NCI-H69 (cell line): ENCODE measurements around the gene USP46.
A peak's percentile ranks its signal among the peaks of the same experiment; 100 is the strongest.

ENCODE experiments used
- DNase-seq: peaks from one replicate; lab custom pipeline; 2025; lab: John Stamatoyannopoulos, UW

The USP46 gene

DNA sequence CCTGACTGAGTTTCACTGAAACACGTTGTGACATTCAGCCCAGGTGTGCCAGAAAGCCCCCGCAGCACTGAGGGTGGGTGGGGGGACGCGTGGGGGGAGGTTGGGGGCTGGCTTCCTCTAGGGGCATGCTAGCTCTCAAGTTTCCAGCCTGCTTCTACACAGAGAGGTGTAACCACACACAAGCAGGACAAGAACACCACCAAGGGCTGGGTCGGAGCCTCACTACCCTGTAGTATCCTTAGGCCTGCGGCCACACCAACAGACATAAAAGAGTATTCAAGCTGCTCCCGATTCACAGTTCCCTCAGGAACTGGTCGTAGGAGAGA lies 1.8 kb downstream of the USP46 start:
- DNase-seq = no peak

DNA sequence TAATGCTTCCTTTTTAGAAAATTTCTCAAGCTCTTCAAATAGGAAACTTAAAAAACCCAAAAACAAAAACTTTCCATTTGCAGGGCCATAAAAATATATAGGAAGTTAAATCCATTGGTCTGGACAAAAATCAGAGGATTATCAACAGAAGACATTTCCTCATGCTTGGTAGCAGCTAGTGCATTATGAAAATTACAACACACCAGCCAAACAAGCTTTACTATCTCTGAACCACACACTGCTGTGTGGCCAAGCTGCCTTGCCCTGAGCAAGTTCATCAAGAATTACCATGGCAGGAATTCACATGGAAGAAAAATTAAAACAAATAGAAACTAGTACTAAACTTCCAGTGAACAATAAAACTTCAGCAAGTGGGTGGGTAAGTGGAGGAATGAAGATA lies 3.6 kb downstream of the USP46 start:
- DNase-seq = no peak

DNA sequence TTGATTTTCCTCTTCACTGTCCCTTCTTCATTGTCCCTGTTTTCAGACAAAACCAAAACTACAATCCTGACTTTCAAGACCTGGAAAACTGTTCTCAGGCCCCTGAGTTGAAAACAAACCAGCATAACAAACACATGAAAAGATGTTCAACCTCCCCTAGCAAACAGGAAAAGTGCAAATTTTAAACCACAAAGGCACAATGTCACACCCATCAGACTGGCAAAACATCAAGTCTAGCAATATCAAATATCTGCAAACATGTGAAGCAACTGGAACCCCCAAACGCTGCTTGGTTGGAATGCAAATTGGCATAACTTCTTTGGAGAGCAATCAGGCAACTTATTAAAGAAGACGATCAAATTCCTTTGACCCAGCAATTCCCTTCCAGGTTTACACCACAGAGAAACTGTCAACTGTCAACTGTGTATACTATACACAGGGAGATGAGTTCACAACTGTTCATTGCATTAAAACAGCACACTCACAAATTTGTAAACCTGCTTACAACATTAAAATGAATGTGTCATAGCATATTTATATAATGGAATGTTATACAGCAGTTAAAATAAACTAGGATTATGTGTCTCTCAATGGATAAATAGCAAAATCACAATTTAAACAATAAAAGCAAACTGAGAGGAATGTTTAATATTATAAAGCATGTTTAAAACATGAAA lies 7.0 kb downstream of the USP46 start:
- DNase-seq = no peak

DNA sequence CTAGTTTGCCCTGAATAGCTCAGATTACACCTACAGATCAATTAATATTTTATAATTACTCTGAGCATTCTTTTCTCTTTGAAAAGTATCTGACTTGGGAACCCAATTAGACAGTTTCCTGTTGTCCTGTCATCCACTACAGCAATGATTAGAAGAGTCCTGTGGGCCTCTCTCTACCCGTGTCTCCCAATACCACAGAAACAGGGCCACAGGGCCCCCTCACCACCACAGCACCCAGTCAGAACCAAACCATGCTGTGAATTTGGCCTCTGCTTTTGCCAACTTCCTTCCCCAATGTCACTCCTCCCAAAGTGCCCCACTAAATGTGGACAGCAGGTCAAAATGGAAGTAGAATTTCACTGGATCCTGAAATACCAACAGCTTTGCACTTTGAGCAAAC lies 10.3 kb downstream of the USP46 start:
- DNase-seq = no peak

DNA sequence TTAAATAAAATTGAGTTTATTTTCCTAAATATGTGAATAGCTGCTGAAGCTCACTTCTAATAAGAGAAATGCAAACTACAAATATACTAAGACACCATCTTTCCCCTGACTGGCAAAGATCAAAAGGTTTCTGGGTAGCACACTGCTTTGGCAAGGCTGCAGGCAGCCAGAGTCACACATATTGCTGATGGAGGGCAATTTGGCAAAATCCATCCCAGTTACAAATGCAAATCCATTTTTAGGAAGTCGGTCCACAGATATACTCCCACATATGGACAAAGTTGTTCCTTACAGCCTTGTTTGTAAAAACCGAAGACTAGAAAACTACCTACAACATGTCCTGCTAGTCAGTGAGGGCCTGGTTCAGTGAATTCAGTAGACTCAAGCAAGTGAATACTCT lies 12.4 kb downstream of the USP46 start:
- DNase-seq = no peak

DNA sequence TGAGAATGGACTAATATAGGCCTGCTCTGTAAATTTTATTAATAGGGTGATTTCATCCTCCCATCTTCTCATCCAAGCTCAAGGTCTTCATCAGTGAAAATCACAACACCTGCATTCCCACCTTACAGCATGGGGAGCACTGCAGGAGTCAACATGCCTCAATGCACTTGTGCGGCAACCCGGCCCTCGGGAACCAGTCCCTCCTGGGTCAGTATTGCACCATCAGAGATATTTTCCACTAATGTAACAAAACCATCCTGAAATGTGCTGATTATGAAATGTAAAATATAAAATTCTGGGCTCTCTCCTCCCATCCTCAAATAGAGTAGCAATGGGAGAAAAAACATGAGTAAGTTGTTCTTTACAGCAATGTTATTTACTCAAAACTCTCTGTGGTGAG lies 13.0 kb downstream of the USP46 start:
- no peak for DNase-seq

DNA sequence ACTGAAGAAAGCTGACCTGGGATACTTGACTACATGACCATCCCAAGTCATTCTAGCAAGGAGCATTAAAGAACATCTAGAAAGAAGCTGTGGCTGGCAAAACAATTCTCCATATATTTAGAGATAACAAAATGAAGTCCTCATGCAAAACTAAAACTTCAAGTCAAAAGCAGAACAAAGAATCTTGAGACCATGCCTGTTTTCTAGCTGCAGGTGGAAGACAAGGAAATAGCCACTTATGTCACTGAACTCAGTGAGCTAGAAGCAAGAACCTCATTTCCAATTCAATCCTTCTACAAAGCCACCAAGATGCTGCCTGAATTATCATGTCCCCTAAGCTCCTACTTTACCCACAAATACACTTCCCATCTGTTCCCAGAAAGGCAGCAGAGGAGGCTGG lies 13.8 kb downstream of the USP46 start:
- no peak for DNase-seq

DNA sequence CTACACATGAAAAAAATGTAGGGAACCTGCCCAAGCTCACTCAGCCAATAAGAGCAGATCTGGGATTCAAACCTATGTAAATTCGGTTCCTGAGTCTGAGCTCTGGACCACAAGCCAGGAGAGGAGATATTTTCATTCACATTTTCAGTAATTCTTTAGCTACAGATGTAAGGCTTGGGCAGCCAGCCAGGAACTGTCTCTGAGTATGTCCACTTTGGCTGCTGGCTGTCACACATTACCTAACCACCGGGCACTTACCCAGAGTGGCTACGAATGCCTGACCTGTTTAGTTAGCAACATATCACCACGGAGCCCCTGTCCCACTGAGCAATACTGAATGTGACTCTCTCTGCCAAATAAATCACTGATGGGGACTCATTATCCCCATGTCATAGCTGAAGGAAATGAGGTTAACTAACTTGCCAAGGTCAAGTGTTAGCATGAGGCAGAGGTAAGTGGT lies 15.3 kb downstream of the USP46 start:
- peak; percentile 77 for DNase-seq

DNA sequence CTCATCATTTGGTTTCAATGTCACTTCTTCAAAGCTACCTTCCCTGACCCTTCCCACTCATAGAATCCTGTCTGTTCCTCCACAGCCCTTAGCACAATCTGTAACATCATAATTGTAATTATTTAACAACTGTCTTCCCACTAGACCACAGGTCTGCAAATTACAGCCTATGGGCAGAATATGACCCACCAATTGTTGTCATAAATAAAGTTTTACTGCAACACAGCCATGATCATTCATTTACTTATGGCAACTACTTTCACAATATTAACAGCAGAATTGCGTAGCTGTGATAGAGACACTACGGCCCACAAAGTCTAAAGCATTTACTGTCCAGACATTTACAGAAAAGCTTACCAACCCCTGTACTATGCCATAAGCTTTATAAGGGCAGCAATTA lies 15.9 kb downstream of the USP46 start:
- peak; percentile 19 for DNase-seq

DNA sequence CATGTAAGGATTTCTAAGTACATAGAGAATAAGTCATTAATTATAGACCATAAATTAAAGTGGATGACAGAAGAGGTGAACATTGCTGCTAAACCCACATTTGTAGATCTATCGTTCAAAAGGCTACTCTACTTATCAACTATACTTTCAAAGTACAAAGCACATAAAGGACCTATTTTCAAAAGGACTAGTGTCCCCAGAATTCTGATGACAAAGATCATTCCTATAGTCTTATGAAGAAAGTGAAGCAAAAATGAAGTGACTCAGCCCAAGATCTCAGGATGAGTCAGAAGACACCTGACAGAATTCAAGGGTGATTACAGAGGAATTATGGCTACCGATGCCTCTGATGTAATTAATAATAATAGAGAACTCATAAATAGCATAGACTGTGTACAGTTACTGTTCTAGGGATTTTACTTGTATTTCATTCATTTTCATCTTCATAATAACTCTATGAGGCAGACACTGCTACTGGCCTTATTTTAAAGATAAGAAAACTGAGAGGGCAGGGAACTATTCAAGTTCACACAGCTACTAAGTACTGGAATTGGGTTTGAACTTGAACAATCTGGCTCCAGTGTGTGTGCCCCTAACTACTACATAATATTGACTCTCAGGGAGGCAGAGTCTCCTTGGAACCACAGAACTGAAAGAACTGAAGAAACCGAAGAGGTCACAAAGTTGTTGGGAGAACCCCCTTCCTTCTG lies 17.1 kb downstream of the USP46 start:
- DNase-seq = no peak

DNA sequence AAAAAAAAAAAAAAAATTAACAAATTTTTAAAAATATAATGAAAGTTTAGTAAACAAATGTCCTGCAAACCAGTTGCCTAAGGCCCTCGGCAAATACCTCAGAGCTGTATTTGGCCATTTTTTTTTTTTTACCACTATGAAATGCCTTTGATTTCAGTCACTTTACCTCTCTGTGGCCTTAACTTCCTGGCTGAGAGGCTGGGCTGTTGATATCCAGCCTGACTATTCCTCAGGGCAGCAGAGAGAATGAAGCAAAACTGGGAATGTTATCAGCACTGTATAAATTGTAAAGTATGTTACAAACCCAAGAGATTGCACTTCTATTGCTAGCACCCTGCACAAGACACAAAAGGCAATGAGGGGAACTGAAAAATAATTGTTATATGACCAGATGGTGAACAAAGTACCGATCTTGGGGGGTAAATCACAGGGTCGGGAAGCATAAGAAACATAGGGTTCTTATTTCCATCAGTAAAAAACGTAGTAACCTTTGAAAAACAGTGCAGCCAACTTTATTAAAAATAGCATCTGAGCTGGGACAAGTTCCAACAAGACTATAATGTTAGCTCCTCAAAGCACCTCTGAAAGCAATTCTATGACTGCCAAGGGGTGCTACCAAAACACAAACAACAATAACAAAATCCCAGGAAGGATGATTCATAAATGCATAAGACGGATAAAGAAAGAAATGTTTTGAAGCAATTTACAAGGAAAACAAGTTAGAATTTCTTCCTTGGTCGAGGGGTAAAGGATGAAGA lies 18.1 kb downstream of the USP46 start:
- DNase-seq = peak; percentile 40

DNA sequence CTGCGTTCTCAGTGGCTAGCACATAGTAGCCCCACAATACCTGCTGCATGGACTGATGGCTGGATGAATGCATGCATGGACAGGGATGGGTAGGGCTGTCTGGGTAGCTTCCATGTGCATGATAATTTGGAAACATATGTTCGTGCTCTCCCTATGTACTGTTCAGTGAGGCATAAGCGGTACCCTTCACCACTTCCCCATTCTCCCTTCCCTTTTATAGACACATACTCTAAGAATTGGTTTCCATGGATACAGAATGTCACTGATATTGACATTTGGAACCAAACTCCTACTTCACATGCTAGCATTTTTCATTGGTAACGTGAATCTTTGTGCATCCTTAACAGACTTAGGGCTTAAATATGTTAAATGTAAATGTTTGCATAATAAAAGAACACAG lies 20.4 kb downstream of the USP46 start:
- no peak for DNase-seq

DNA sequence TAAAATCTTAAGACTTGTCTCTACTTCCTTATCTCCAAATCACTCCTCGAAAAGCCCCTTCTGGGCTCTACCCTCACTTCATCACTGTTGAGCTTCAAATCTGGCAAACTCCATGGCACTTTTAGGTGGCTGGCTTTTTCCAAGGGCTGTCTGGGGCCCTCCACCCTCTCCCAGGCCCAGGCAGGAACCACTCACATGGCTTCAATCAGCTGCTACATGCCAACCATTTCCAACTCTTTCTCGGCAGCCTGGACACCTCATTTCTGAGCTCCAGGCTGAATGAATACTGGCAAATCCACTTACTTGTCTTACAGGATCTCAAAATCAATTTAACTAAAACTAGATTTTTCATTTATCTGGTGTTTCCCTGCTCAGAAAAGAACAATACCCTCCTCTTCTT lies 22.0 kb downstream of the USP46 start:
- DNase-seq = no peak

DNA sequence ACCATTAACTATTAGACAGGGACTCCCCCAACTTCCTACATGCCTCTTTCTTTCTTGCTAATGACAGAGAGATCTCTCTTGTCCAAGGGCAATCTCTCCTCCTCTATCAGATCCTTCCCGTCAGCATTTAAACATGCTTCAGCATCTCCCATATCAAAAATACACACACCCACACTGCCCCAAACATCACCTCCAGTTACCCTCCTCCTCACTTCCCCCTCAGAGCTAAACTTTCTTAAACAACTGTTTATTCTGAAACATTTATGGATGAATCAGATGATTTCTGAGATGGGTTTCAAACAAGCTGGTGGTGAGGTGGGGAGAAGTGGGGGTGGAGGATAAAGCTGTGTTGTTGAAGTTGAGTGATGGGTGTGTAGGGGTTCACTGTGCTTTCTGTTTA lies 23.5 kb downstream of the USP46 start:
- no peak for DNase-seq

DNA sequence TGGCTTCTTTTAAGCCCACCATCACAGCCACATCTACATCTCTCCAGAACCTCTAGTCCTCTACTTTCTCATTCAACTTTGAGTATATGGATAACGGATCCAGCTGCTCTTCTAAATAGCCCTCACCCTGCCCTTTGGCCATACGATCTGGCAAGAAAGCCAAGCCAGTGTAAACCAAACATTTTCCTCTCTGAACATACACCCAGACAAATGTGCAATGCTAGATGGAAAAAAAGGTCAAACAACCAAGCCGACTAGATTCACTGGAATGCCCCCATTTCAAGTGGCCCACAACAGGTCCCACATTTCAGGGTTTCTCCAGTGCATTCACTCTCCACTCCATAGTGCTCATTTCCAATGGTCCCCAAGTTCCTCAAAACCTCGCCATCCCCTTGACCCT lies 24.0 kb downstream of the USP46 start:
- no peak for DNase-seq

DNA sequence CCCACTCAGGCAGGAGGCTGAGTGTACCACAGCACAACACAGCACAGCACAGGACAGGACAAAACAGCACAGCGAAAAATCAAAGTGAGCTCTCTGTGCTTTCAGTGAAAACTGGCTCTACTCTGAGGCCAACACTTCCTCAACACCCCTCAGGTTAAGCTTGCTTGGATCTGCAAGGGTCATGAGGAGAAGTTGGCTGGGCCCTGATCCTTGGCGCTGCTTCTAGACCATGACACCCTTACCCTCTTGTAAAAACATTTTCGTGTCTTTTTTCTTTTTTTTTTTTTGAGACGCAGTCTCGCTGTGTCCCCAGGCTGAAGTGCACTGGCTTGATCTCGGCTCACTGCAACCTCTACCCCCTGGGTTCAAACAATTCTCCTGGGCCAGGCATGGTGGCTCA lies 25.3 kb downstream of the USP46 start:
- DNase-seq = no peak

DNA sequence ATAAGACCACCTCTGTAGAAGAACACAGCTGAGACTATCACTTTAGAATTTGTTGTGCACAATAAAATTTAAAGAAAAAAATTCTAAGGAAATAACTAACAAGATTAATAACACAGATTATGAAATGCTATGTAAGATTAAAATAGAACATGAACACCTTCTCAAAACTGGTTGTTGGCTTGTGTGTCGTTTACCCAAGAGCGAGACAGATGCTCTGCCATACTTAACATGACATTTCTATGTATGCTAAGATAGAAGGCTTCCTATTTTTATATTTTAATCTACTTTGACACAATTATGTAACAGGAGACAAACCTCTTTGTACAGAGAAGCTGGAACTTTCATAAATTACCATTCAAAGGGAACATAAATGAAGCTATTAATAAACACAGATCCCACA lies 30.1 kb downstream of the USP46 start:
- DNase-seq = no peak

DNA sequence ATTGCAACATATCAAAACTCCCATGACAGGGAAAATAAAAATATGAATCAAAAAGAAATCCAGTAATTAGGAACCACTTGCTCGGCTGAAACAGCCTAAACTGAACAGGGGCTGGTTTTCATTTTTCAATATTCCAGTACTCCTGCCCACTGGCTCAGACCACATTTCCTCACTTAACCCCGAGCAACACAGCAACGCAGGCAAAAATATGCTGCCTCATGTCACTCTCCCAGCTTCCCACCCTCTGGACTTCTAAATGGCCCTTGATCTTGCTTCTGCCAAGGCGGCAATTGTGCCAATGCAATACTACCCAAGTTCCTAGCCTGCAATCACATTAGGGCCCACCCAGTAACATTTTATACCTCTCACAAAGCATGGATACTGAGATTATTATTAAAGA lies 30.6 kb downstream of the USP46 start:
- no peak for DNase-seq

DNA sequence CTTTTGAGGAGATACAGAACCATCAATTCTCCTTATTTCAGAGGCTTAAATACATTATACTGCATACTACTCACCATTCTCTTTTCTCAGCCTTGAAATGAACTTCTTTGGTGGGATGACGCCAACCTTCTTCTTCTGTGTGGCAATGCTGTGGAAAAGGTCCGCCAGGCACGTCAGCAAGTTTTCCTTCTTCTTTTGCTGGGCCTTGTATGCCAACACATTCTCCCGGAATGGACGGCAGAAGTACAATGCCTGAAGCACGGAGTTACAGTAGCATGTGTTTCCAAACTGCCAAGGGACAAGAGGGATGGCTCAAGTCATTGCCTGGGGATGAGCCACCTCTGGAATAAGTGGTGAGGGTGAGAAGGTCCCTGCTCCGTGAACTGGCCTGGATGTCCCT lies 31.2 kb downstream of the USP46 start:
- no peak for DNase-seq

DNA sequence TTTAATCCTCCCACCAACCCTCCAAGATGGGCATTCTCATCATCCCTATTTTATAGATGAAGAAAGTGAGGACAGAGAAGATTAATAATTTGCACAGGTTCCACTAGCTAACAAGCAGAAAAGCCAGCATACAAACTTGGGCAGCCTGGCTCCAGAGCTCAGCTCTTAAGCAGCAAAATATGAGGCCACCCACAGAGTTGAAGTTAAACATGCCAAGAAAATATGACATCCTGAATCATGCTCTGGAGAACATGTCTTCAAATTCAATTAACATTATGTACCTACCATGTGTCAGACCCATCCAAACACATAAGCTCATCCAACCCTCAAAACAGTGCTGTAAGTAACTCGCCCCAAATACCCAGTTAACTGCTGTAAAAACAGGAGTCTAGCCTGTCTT lies 33.9 kb downstream of the USP46 start:
- no peak for DNase-seq

DNA sequence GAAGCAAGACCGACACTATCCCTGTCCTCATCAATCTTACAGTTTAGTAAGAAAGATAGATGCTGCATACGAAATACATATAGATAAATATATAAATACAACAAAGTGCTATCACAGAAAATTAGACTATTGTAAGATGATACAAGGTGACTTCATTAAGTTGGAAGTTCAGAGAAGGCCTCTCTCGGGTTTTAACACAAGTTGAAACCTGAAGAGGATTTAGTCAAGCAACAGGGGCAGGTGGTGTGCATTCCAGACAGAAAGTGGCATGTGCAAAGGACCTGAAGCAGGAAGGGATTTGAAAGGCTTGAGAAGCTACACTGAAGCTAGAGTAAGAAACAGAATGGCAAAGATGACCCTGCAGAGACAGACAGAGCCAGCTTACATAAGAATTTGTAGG lies 36.5 kb downstream of the USP46 start:
- no peak for DNase-seq

DNA sequence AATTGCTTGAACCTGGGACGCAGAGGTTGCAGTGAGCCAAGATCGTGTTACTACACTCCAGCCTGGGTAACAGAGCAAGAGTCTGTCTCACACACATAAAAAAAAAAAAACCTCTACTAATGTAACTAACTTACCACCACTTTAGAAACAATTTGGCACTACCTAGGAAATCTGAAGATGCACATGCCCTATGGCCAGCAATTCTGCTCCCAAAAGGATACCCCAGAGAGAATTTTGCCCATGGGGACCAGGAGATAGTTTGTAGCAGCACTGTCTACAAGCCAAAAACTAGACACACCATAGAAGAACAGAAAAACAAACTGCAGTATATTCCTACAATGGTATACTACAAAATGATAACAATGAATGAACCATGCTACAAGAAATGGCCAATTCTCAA lies 37.5 kb downstream of the USP46 start:
- no peak for DNase-seq

DNA sequence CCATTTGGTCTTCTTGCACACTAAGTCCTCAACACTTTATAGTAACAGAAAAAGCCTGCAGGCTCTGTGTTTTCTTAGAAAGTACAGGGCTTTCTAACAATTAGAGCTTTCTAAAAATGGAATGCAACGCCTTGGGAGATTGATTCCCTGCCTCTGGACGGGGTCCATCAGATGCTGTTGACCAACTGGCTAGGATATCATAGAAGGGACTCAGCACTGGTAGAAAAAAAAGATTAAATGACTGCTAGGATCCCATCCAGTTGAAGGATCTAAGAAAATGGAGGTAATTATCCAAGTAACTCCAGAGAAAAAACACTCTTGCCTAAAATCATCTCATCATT lies 39.5 kb downstream of the USP46 start:
- no peak for DNase-seq
